Eye (tissue), 1 donor: ENCODE measurements around the gene VPS11.
"Not testable (repeated sequence)": the region's sequence is repeated elsewhere in the genome, so short reads cannot be mapped to it uniquely, and the experiment has no call there.

ENCODE experiments used
- DNase-seq: peaks from one replicate; pipeline ENCODE4 v3.0.0-alpha.2; 2015

The VPS11 gene

GRCh38 chr11:119039471-119039870 lies 28.1 kb upstream of the VPS11 start:
- DNase-seq: not testable (repeated sequence)

- DNase-seq: no peak
These were observed 25.6 kb upstream of the VPS11 start for GRCh38 chr11:119041821-119042514.

- DNase-seq: no peak
These were observed 24.7 kb upstream of the VPS11 start for GRCh38 chr11:119042927-119043326.

GRCh38 chr11:119044708-119045107 lies 22.9 kb upstream of the VPS11 start:
- DNase-seq: no peak

- no peak for DNase-seq
These were observed 21.1 kb upstream of the VPS11 start for GRCh38 chr11:119046489-119046888.

- DNase-seq: no peak
These were observed 20.4 kb upstream of the VPS11 start for GRCh38 chr11:119047205-119047604.

DNA sequence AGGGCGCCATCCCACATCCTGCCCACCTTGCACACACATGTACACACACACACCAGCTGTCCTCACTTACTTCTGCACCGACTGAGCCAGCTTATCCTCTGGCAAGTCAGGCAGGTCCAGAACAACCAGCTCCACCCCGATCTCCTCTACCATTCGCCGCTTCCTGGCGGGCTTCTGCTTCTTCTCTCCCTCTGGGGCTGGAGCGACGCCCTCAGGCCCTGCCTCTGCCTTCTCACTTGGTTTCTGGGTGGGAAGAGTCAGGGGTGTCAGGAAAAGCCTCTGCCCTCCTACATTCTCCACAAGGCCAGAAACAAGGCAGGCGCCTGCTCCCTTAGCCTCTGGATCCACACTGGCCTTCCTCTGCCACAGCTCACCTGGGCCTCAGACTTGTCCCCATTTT lies 19.0 kb upstream of the VPS11 start:
- DNase-seq: no peak

GRCh38 chr11:119049081-119049480 lies 18.5 kb upstream of the VPS11 start:
- no peak for DNase-seq

GRCh38 chr11:119051440-119052162 lies 16.0 kb upstream of the VPS11 start:
- no peak for DNase-seq

DNA sequence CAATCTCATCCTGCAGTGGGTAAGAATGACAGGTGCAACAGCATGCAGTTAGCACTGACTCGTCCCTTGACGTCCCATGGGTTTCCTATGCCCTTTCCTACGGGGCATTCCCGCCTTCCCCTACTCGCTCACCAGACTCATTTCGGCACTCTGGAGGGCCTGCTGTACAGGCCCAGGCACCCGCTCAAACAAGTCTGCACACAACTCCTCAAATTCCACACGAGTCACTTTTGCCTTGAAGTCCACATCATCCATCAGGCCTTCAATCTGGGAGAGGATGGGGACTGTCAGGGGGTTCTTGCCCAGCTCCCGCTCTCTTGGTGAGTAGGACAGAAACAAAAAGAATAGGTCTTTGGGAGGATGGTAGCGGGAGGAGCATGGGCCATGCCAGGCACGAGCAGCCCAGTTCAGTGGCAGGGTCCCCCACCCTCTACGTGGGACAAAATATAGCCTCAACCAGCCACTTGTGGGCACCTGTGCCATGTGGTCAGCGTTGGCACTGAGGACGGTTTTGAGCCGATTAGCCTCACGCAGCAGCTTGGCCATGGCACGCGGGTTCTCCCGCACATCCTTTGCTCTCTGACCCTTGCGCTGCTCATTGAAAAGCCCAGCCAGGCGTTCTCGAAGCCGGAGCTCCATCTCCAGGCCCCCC lies 15.3 kb upstream of the VPS11 start:
- DNase-seq: no peak

GRCh38 chr11:119054418-119054817 lies 13.2 kb upstream of the VPS11 start:
- DNase-seq: no peak

- DNase-seq: peak; percentile 22
These were observed 11.7 kb upstream of the VPS11 start for GRCh38 chr11:119055901-119056300.

DNA sequence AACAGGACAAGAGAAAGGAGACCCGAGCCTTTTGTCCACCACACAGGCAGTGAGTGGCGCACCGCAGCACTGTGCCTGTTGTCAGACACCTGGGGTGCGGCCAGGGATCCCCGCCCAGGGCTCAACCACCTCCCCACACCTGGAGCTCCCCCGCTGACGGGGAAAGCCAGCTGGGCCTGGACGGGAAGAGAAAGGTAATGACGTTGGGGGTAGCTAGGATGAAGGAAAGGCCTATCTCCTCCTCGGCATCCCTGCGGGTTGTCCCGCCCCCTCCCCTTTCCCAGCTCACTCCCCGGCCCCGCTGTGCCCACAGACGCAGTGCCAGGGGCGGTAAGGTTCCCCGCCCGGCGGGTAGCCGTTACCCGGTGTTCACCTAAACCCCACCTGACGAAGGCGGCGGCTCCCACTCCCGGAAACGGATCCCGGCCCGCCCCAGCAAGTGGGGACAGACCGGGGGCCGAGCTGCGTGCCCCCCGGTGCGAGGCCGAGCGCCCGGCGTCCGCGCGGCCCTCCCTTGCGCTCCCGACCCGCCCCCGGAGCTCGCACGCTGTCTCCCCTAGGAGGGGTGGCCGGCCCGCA lies 11.1 kb upstream of the VPS11 start:
- peak; percentile 46 for DNase-seq

GRCh38 chr11:119057000-119057769 lies 10.4 kb upstream of the VPS11 start, which contains the start of gene HYOU1:
Gene HYOU1, minus strand, starts transcription at chr11:119057205. Its CDS starts 1,045 bp downstream, at chr11:119056160.
- peak; percentile 98 for DNase-seq

DNA sequence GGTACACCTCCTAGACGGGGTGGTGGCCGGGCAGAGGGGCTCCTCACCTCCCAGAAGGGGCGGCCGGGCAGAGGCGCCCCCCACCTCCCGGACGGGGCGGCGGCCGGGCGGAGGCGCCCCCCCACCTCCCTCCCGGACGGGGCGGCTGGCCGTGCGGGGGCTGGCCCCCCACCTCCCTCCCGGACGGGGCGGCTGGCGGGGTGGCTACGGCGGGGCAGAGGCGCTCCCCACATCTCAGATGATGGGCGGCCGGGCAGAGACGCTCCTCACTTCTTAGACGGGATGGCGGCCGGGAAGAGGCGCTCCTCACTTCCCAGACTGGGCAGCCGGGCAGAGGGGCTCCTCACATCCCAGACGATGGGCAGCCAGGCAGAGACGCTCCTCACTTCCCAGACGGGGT lies 8.5 kb upstream of the VPS11 start:
- DNase-seq: not testable (repeated sequence)

GRCh38 chr11:119061256-119061655 lies 6.4 kb upstream of the VPS11 start:
- no peak for DNase-seq

- no peak for DNase-seq
These were observed 4.8 kb upstream of the VPS11 start for GRCh38 chr11:119062779-119063178.

- peak; percentile 11 for DNase-seq
These were observed 2.2 kb upstream of the VPS11 start for GRCh38 chr11:119065369-119065768.

DNA sequence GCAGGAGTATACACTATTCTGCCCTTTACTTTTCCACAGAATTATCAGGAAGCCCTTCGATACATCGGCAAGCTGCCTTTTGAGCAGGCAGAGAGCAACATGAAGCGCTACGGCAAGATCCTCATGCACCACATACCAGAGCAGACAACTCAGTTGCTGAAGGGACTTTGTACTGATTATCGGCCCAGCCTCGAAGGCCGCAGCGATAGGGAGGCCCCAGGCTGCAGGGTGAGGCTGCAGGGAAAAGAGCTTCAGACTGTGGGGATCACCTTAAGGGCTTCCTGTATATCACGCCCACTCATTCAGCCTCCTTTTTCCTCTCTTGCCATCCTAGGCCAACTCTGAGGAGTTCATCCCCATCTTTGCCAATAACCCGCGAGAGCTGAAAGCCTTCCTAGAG lies 10.2 kb downstream of the VPS11 start:
- no peak for DNase-seq

DNA sequence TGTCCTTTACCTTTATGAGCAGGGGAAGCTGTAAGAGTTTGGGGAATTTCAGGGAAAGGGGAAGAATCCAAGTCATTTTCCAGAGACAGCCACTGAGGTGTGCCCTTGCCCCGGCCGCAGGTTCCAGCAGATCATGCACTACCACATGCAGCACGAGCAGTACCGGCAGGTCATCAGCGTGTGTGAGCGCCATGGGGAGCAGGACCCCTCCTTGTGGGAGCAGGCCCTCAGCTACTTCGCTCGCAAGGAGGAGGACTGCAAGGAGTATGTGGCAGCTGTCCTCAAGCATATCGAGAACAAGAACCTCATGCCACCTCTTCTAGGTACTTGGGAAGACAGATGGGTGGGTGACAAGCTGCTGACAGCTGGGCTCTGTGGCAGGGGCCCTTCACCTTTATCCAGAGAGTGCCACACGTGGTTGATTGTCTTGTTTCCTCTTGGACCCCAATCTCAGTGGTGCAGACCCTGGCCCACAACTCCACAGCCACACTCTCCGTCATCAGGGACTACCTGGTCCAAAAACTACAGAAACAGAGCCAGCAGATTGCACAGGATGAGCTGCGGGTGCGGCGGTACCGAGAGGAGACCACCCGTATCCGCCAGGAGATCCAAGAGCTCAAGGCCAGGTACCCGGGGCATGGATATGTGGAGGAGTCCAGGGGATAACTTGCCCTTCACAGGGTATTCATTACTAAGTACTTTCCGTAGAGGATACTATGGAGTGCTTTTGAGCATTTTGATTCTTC lies 11.2 kb downstream of the VPS11 start:
- DNase-seq: no peak

DNA sequence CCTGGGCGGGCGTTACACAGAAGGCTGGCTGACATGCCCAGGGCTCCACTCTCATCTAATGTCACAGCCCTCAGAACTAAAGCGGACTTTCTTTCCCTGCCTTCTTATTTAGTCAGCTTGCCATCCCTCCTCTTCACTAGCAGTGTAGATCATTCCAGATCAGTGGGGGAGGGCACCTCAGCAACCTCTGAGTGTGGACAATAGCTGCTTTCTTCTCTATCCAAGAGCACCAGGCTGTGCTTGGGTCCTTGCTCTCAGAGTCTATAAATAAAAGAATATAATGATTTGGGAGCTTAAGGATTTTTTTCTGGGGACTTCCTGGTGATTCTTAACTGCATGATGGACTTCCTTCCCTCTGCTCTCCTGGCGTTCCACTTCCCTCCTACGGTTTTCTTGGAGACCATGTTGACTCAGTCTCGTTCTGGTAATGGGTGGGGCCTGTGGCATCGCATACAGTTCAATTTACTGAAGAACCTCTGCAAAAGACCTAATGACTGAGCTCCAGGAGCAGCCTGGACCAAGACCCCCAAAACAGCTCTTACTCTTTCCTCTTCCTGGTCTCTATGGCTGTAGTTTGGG lies 14.2 kb downstream of the VPS11 start:
- DNase-seq: no peak
